Breast epithelium (tissue), 4 donors: ENCODE measurements around the gene NOS1AP. TPM values are rescaled to one million over a fixed set of nuclear protein-coding genes. Genes with fewer than 3 reads are reported as not detected.

ENCODE experiments used
- DNase-seq, 2 donors: peaks; one replicate each; pipeline ENCODE4 v3.0.0-alpha.2; 2019; ENCODE audit warnings: low spot score in 2 of 2
- H3K27ac ChIP-seq, 2 donors: fragments of 200-600 bp; sonication (generic) in 1 of 2; one replicate each; pipeline ENCODE4 v1.5.1; 2016 to 2019; ENCODE audit warnings: mild to moderate bottlenecking in 1 of 2
- H3K27me3 ChIP-seq, 2 donors: fragments of 200-600 bp; sonication (generic) in 1 of 2; one replicate each; pipeline versions ENCODE4 v1.5.1 to v1.6.0; 2017 to 2019; ENCODE audit warnings: control low read depth in 1 of 2, mild to moderate bottlenecking in 1 of 2
- H3K36me3 ChIP-seq: fragments of 200-600 bp; one replicate; pipeline ENCODE4 v1.5.1; 2019
- H3K4me1 ChIP-seq, 2 donors: fragments of 200-600 bp; sonication (generic); one replicate each; pipeline ENCODE4 v1.5.1; 2016 to 2019; ENCODE audit warnings: control low read depth in 1 of 2
- H3K4me3 ChIP-seq, 3 donors: fragments of 200-600 bp; sonication (generic); 1 replicate in 2 of 3; 2 replicates in 1 of 3; pipeline ENCODE4 v1.5.1; 2016 to 2019; ENCODE audit warnings: mild to moderate bottlenecking in 3 of 3, moderate library complexity in 2 of 3
- H3K9me3 ChIP-seq, 2 donors: fragments of 200-600 bp; sonication (generic) in 1 of 2; one replicate each; pipeline ENCODE4 v1.5.1; 2016 to 2019; ENCODE audit warnings: control low read depth in 1 of 2
- POLR2A ChIP-seq: fragments of 450-650 bp; IDR thresholded peaks from one replicate; pipeline ENCODE4 v1.6.1; 2016; ENCODE audit warnings: antibody characterized with exemption, mild to moderate bottlenecking, moderate library complexity
- POLR2AphosphoS5 ChIP-seq, 3 donors: sonication (generic); formaldehyde crosslinking; IDR thresholded peaks; one replicate each; pipeline ENCODE4 v1.6.1; 2017; ENCODE audit warnings: antibody characterized with exemption in 3 of 3
- intact Hi-C: fragments of 100-400 bp; cut with DNase I; formaldehyde crosslinking; loops from one replicate; pipeline ENCODE4 v1.15.1; 2023; ENCODE audit warnings: low total_unique reads
- total RNA-seq, 3 donors: library from RNA; depleted of rRNA; stranded (reverse); fragments of >200 nt; gene quantifications; one replicate each; pipeline ENCODE4 v1.1.0, GENCODE V29; 2016
- TF ChIP-seq, protein P1 (sequence below), 3 donors: fragments of 450-650 bp; IDR thresholded peaks; one replicate each; pipeline ENCODE4 v1.5.1; 2016 to 2017; ENCODE audit warnings: antibody characterized with exemption in 3 of 3, mild to moderate bottlenecking in 3 of 3, moderate library complexity in 3 of 3

The NOS1AP gene
- total RNA-seq, 3 donors from 2014 or later = 2.2 to 17.6 (median 11.8) TPM

DNA sequence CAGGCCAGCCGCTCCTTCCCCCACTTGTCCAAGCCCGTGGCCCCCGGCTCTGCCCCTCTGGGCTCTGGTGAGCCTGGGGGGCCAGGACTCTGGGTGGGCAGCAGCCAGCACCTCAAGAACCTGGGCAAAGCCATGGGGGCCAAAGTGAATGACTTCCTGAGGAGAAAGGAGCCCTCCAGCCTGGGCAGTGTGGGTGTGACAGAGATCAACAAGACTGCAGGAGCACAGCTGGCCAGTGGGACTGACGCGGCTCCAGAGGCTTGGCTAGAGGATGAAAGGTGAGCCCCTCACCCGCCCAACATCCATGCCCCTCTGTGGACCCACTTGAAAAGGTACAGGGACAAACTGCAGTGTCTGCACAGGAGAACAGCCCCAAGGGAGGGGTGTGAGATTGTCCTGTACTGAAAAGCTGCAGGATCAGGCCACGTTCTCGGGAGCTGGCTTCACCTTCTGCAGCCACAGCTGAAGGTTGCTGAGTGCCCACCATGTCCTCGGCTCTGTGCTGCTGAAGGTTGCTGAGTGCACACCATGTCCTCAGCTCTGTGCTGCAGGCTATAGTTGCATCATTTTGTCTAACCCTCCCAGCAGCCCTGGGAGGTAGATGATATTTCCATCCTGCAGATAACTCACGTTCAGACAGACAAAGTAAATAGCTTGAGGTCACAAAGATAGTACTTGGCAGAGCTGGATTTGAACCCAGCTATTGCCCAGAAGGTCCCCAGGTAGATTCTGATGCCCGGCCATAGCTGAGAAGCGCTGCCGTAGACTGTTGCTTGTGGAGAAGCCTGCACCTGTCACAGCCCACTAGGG is 312.7 kb downstream of the NOS1AP start:
- Histone ChIP-seq H3K27me3 (no peaks in the 10 kb centered on the region), H3K36me3 (no peaks in the 10 kb centered on the region), H3K4me3 (no peak overlapping the region), H3K4me1 (no peaks in the 10 kb centered on the region), H3K9me3 (no peaks in the 10 kb centered on the region), H3K27ac (no peak overlapping the region)
- intact Hi-C loops = no loop called here
- TF ChIP-seq POLR2A = no peak
- TF ChIP-seq, protein P1, sequence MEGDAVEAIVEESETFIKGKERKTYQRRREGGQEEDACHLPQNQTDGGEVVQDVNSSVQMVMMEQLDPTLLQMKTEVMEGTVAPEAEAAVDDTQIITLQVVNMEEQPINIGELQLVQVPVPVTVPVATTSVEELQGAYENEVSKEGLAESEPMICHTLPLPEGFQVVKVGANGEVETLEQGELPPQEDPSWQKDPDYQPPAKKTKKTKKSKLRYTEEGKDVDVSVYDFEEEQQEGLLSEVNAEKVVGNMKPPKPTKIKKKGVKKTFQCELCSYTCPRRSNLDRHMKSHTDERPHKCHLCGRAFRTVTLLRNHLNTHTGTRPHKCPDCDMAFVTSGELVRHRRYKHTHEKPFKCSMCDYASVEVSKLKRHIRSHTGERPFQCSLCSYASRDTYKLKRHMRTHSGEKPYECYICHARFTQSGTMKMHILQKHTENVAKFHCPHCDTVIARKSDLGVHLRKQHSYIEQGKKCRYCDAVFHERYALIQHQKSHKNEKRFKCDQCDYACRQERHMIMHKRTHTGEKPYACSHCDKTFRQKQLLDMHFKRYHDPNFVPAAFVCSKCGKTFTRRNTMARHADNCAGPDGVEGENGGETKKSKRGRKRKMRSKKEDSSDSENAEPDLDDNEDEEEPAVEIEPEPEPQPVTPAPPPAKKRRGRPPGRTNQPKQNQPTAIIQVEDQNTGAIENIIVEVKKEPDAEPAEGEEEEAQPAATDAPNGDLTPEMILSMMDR (IDR thresholded peaks at IDR 0.05) = no peak
- TF ChIP-seq POLR2AphosphoS5 (IDR thresholded peaks at IDR 0.05) = no peak
- no peak for DNase-seq

DNA sequence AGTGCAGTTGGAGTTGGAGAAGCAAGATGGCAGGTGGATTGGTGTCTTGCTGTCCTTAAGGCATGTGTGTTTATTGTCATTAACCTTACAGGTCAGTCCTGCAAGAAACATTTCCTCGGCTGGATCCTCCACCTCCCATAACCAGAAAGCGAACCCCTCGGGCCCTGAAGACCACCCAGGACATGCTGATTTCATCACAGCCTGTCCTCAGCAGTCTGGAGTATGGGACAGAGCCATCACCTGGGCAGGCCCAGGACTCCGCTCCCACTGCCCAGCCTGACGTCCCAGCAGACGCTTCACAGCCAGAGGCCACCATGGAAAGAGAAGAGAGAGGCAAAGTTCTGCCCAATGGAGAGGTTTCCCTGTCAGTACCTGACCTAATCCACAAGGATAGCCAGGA is 313.6 kb downstream of the NOS1AP start:
- intact Hi-C loops = no loop called here
- no peaks in the 10 kb centered on the region for H3K36me3 ChIP-seq
- H3K27ac ChIP-seq = no peak overlapping the region
- TF ChIP-seq, protein P1 (IDR thresholded peaks at IDR 0.05) = no peak
- no peak for TF ChIP-seq POLR2A
- no peak for TF ChIP-seq POLR2AphosphoS5 (IDR thresholded peaks at IDR 0.05)
- no peaks in the 10 kb centered on the region for H3K4me1 ChIP-seq
- no peaks in the 10 kb centered on the region for H3K9me3 ChIP-seq
- H3K4me3 ChIP-seq = no peak overlapping the region
- no peak for DNase-seq
- no peaks in the 10 kb centered on the region for H3K27me3 ChIP-seq

DNA sequence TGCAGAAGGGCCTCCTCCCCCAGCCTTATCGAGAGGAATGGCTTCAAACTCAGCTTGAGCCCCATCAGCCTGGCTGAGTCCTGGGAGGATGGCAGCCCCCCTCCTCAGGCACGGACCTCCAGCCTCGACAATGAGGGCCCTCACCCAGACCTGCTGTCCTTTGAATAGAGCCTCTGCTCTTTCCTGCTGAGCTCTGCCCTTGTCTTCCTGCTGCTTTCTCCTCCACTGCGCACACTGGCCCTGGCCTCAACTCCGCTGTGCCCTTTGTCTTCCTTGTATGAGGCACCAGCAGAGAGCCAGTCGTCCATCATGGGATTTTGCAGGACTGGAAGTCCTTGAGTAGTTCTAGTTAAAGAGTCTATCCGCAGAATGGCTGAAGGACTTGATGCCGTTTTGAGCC is 314.0 kb downstream of the NOS1AP start:
- no peak for DNase-seq
- intact Hi-C loops = no loop called here
- no peaks in the 10 kb centered on the region for H3K27me3 ChIP-seq
- no peaks in the 10 kb centered on the region for H3K4me1 ChIP-seq
- TF ChIP-seq, protein P1 (IDR thresholded peaks at IDR 0.05) = no peak
- no peak for TF ChIP-seq POLR2A
- no peak for TF ChIP-seq POLR2AphosphoS5 (IDR thresholded peaks at IDR 0.05)
- H3K27ac ChIP-seq = no peak overlapping the region
- no peaks in the 10 kb centered on the region for H3K9me3 ChIP-seq
- no peak overlapping the region for H3K4me3 ChIP-seq
- H3K36me3 ChIP-seq = no peaks in the 10 kb centered on the region

DNA sequence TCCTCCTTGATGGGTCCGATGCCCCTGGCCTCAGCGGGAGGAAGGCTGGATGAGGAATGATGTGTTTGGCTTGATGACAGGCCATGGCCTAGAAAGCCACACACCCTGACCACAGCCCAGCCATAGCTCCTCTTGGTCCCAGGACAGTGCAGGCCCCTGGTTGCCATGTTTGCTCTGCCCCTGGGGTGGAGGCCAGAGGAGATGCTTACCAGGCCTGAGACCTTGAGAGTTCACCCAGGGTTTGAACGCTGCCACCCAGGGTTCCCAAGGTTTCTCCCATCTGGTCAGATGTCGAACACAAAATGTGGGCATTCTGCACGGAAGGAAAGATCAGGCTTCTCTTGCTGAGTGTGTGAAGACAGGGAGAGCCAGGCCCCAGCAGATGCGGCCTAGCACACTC is 314.6 kb downstream of the NOS1AP start:
- no peaks in the 10 kb centered on the region for H3K4me1 ChIP-seq
- DNase-seq = no peak
- H3K27ac ChIP-seq = no peak overlapping the region
- H3K9me3 ChIP-seq = no peaks in the 10 kb centered on the region
- no peaks in the 10 kb centered on the region for H3K36me3 ChIP-seq
- H3K27me3 ChIP-seq = no peaks in the 10 kb centered on the region
- intact Hi-C loops = no loop called here
- TF ChIP-seq POLR2AphosphoS5 (IDR thresholded peaks at IDR 0.05) (no peak), POLR2A (no peak)
- TF ChIP-seq, protein P1 (IDR thresholded peaks at IDR 0.05) = no peak
- H3K4me3 ChIP-seq = no peak overlapping the region

DNA sequence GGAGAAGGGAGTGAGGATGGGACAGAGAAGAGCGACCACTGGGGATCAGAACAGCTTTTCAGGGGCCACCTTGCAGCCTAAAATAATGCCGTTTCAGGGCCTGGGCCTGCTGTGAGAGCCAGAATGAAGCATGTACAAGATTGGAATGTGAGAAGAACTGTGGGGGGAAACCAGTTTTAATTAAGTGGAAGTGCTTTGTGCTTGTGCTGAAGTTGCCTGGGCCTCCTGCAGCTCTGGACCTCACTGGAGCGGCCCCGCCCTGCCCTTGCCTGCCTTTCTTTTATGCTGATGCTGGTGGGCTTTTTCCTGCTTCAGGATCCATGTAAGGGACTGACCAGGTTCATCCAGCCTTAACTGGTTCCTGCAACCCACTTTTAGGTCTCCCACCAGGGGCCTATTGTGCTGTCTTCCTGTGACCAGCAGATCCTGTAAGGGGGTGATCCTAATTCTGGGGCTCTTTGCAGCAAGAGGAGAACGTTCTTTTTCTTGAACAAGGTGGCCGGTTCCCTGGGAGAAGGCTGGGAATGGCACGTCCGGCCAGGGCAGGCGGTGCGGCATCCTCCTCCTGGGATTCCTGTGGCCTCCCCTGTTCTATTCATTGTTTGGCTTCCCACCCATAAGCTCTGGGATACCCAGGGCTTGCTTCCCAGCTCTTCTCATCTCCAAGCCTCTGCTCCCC is 315.2 kb downstream of the NOS1AP start:
- intact Hi-C loops = no loop called here

More for the DNA sequence above, 315.2 kb downstream of the NOS1AP start:
- no peaks in the 10 kb centered on the region for H3K27me3 ChIP-seq
- no peak overlapping the region for H3K27ac ChIP-seq
- DNase-seq = no peak
- H3K4me1 ChIP-seq = no peaks in the 10 kb centered on the region
- no peaks in the 10 kb centered on the region for H3K9me3 ChIP-seq
- H3K36me3 ChIP-seq = no peaks in the 10 kb centered on the region
- H3K4me3 ChIP-seq = no peak overlapping the region
- TF ChIP-seq, protein P1 (IDR thresholded peaks at IDR 0.05) = no peak
- TF ChIP-seq POLR2AphosphoS5 (IDR thresholded peaks at IDR 0.05) = no peak
- no peak for TF ChIP-seq POLR2A
